H1 (cell line): ENCODE measurements around the gene TSHR. TPM values are rescaled to one million over a fixed set of nuclear protein-coding genes. Genes with fewer than 3 reads are reported as not detected.

ENCODE experiments used
- CHD1 ChIP-seq: IDR thresholded peaks from 2 replicates; pipeline ENCODE4 v1.6.1; 2012; ENCODE audit warnings: low read depth, low read length, improper control_type of control experiment
- CHD2 ChIP-seq: IDR thresholded peaks from 2 replicates; pipeline ENCODE4 v1.6.1; 2012; ENCODE audit warnings: low read length, improper control_type of control experiment
- NANOG ChIP-seq: IDR thresholded peaks from 2 replicates; pipeline ENCODE4 v1.6.1; 2011; ENCODE audit warnings: low read length, low read depth, mild to moderate bottlenecking, inconsistent platforms; ENCODE audit not compliant: insufficient read depth, poor library complexity, severe bottlenecking
- SUZ12 ChIP-seq: fragments of 200-600 bp; sonication (generic); IDR thresholded peaks from 2 replicates; pipeline ENCODE4 v1.6.1; 2012; ENCODE audit warnings: mild to moderate bottlenecking, inconsistent platforms, low read length, moderate library complexity, mixed read lengths
- polyA plus RNA-seq, 7 experiments: library from polyadenylated mRNA; depleted of rRNA in 3 of 7; stranded (reverse) in 5 of 7; unstranded in 2 of 7; fragments of >200 nt in 5 of 7; fragments of 200-250 nt in 2 of 7; gene quantifications; 1 replicate in 5 of 7; 2 replicates in 1 of 7; 4 replicates in 1 of 7; pipeline versions ENCODE4 v1.2.1 to v1.2.3, GENCODE V29; 2011 to 2013; ENCODE audit warnings: missing spikeins in 2 of 7, mixed read lengths in 2 of 7
- total RNA-seq: library from RNA; stranded (reverse); fragmentation: NEBNext Ultra II Directional; extraction: Animal tissue kit (Norgen Biotek cat#: 25700); gene quantifications from 2 replicates; pipeline ENCODE4 v1.2.1, GENCODE V29; 2021

TSHR gene
- total and polyA plus RNA-seq, 2 of the 8 experiments (the other 6 are each of a cell fraction or from before 2014, with no cell fraction given) = 0.27 TPM; not detected in 1

GRCh38 chr14:80948291-80948690 is 7.1 kb upstream of the TSHR start (continued):
- TF ChIP-seq CHD1 = no peak
- TF ChIP-seq NANOG = no peak
- TF ChIP-seq CHD2 = no peak
- TF ChIP-seq SUZ12 = no peak
